CD4-positive, alpha-beta T cell treated with Interleukin-4 for 4 hours (primary cell): ENCODE measurements around the gene PRR27.

ENCODE experiments used
- DNase-seq: peaks from one replicate; pipeline ENCODE4 v3.0.0-alpha.2; 2020

PRR27 gene

DNA sequence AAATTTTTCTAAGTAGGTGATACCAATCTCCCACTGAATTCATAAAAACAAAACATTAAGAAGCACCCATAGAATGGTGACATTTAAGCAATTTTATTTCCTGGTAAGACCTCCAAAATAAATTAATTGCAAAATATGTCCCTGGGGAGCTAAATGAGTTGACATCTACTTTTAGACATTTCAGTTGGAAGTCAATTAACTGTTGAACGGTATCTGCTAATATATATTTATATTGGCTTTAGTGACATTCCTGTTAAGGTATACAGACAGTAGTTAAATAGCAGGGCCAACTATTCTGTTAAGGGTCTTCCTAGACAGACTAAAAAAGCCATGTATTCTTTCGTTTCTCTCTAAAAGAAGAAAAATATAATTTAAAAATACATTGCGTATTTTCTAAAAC, at the start of gene PRR27:
TSS of gene PRR27 (plus strand) at position 301 of the 400 bp plus-strand sequence. CDS start 139 bp downstream, outside the sequence.
- no peak for DNase-seq

GRCh38 chr4:70110917-70111316, 43.1 kb upstream of the PRR27 start:
- no peak for DNase-seq

DNA sequence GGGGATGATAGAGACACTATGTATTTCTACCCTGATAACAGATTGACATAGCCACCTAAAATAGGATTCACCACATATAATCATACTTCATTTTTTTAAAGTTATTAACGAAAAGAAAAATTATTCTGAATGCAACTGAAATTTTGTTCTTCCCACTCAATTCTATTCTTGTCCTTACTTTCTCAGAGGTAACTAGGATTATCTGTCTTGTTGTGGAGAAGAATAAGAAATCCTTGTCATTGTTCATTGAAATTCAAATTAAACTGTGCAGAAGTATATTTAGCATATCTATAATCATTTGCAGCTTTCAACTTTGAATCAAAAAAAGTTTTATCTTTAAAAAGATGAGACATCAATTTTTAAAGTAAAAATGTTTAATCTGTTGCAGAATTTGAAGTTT, 40.4 kb upstream of the PRR27 start:
- no peak for DNase-seq

DNA sequence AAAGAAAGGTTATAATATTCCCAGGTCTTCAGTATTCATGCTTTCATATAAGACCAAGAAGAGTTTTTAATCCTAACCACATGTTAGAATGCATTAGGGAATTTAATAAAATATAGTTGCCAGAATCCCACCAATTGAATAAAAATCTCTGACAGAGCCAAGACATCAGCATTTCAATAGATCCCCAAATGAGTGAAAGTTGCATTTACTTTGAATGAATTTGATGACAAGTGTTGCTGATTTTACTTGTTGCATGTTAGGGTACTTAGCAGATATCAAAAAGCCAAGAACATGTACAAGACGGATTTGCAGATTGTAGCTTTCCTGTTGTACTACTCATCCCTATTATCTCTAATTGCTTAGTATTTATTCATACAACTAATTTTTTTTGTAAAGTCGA, 39.9 kb upstream of the PRR27 start:
- no peak for DNase-seq

GRCh38 chr4:70120323-70120722, 33.7 kb upstream of the PRR27 start:
- no peak for DNase-seq

DNA sequence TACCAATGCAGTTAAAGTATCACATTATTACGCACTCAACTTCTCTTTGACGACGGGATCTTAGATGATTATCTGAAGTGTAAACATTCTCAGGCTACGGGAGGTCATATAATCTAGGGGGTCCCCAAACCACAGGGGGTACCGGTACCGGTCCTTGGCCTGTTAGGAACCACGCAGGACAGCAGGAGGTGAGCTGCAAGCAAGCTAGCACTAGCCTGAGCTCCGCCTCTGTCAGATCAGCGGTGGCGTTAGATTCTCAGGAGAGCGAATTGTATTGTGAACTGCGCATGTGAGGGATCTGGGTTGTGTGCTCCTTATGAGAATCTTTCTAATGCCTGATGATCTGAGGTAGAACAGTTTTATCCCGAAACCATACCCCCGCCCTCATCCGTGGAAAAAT, 20.6 kb upstream of the PRR27 start:
- no peak for DNase-seq

- DNase-seq: no peak
Observed at GRCh38 chr4:70138751-70139150, 15.3 kb upstream of the PRR27 start.

DNA sequence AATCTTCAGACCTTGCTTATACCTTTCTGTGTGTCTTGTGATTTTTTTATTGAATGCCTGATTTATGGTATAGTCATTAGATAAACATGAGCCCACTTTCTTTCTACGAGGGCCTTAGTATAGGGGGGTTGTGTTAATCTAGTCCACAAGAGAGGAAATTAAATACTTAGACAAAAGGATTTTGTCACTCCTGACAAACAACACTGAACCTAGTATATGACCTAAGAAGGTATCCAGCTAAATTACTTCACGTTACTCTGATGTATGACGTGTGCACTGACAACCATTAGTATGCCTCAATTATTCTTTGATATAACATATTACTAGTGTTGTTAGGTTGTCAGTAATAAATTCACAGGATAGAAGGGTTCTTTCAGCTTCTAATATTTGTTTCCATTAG, 2.8 kb upstream of the PRR27 start:
- DNase-seq: no peak

DNA sequence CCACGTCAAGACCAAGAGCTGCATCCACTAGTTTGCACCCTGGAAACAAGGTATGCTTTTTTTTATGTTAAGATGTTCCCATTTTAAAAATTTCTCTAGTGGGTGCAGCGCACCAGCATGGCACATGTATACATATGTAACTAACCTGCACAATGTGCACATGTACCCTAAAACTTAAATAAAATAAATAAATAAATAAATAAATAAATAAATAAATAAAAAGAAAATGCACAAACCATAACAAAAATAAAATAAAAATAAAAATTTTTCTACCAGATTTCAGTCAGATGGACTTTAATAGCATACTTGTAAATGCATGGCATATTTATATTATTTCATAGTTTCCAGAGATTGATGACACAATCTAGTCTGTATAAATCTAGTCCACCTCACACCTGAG, 1.9 kb upstream of the PRR27 start:
- no peak for DNase-seq

GRCh38 chr4:70158576-70158975, 4.5 kb downstream of the PRR27 start:
- no peak for DNase-seq

DNA sequence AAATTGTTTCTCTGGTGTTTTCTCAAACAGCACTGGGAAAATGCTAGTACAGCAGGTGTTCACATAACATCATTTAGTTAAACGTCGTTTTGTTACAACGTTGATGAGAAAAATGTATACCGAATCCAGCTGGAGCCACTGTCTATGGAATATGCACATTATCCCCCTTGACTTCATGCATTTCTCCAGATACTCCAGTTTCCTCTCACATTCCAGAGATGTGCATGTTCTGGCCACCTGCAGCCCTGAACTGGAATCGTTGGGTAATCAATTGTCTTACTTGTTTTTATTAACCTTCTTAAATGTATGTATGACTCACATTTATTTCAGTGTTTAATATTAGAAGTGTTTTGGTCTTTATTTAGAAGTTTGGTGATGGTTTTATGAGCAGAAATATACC, 23.1 kb downstream of the PRR27 start:
- no peak for DNase-seq

DNA sequence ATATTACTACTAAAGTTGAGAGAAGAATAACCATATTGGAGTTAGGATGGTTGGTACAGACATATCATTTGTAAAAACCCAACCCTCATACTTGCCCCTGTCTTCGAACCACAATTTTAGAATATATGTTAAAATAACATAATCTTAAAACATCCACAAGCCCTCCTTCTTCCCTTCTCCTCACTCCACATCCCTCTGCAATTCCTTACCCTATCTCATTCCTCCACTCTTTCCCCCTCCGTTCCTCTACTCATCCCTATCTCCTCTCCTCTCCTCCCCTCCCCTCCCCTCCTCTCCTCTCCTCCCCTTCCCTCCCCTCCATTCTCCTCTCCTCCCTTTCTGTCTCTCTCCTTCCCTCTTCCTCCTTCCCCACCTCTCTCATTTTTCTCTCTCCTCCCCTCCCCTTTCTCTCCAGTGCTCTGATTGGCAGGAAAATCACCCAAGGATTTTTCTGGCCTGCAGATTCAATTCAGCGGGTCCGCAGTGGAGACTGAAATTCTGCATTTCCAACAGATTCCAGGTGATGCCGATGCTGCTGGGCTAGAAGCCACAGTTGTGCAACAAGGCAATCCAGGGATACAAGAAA, 24.1 kb downstream of the PRR27 start:
- no peak for DNase-seq

GRCh38 chr4:70179811-70180210, 25.8 kb downstream of the PRR27 start:
- DNase-seq: no peak

GRCh38 chr4:70181864-70182263, 27.8 kb downstream of the PRR27 start:
- DNase-seq: no peak

DNA sequence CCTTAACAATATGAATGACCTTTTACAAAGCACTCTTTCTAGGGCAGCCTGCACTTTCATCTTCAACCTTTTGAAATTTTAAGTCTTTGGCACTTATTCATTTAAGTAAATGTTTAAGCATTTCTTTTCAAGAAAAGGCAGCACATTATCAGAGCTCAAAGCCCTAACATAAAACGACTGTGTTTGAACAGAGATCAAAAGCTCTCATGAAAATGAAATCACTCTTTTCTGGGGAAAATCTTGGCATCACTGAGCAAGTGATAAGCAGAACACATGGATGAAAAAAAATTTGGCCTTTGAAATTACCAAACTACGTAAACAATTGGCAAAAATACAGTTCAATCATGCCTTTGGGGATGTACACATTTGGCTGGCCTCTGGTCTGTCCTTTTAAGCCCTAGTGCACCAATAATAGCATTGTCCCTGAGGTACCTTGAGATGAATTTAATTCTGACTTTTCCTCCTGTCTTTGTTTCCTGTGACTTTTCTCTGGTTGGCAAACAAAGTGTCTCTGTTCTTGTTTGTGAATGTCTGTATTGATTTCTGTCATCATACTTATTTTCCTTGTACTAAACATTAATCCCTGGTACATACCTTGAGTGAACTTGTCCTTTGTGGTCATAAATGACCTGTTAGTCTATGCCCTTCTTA, 28.6 kb downstream of the PRR27 start:
- no peak for DNase-seq

- DNase-seq: no peak
Observed at GRCh38 chr4:70183168-70183939, 29.3 kb downstream of the PRR27 start.

- DNase-seq: no peak
Observed at GRCh38 chr4:70183940-70184246, 29.9 kb downstream of the PRR27 start.

DNA sequence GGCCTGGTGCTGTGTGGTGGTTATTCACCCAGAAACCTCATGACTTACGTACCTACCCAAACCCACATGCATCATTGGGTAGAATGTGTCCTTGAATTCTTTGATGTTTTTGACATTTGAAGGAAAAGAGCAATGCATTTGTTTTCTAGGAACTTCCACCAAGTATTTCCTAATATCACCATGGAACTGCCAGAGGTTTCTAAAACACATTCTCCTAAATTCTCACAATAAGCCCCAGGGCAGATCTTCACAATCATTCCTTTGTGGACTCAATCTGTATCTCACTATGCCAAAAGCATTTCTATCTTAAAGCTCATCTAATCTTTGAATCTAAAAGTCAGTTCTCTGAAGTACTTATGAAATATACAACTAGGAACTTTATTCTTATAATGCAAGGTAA, 33.2 kb downstream of the PRR27 start:
- no peak for DNase-seq

- DNase-seq: no peak
Observed at GRCh38 chr4:70190579-70190978, 36.5 kb downstream of the PRR27 start.

GRCh38 chr4:70191647-70192046, 37.6 kb downstream of the PRR27 start:
- no peak for DNase-seq

GRCh38 chr4:70192895-70193294, 38.9 kb downstream of the PRR27 start:
- DNase-seq: no peak

- DNase-seq: no peak
Observed at GRCh38 chr4:70195425-70195824, 41.4 kb downstream of the PRR27 start, which contains the start of gene ODAM. ODAM (plus strand) TSS chr4:70195725; CDS start chr4:70196544, 819 bp downstream.

DNA sequence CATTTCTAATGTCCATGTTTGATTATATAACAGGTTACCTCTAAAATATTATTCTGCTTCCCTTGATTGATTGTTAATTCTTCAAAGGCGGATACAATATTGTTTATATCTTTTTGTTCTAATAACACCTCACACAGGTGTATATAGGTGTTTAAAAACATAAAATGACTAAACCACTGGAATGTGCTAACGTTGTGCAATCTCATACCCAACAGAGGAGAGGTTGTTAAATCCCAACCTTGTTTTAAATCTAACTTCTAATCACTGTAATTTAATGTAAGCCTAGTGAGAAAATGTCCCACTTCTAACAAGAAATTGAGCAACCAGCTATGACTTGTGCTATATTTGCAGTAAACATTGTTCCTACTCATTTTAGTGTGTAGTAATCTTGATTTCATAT, 42.8 kb downstream of the PRR27 start:
- DNase-seq: no peak

DNA sequence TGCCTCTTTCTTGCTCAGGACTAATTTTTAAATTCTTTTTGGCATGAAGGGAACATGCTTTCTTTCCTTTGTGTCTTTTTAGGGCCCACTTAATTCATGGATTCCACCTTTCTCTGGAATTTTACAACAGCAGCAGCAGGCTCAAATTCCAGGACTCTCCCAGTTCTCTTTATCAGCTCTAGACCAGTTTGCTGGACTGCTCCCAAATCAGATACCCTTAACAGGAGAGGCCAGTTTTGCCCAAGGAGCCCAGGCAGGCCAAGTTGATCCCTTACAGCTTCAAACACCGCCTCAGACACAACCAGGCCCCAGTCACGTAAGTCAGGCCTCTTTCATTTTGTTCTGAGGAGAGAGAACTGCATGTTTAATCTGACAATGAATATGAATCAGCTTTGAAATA, 43.8 kb downstream of the PRR27 start:
- no peak for DNase-seq
